WTC11 (cell line): ENCODE data around the gene BCORL1.

ENCODE experiments used
- ATF1 ChIP-seq: sonication (generic); formaldehyde crosslinking; IDR thresholded peaks from 2 replicates; pipeline ENCODE4 v1.8.1; 2023; ENCODE audit warnings: mild to moderate bottlenecking, moderate library complexity, missing genetic modification reagents
- ATF3 ChIP-seq: sonication (generic); formaldehyde crosslinking; conservative IDR thresholded peaks from 2 replicates; pipeline ENCODE4 v1.8.1; 2022; ENCODE audit warnings: mild to moderate bottlenecking, missing genetic modification reagents
- CREB1 ChIP-seq: sonication (generic); formaldehyde crosslinking; IDR thresholded peaks from 2 replicates; pipeline ENCODE4 v1.8.0; 2023; ENCODE audit warnings: mild to moderate bottlenecking, missing genetic modification reagents
- JUN ChIP-seq: sonication (generic); formaldehyde crosslinking; IDR thresholded peaks from 2 replicates; pipeline ENCODE4 v1.8.0; 2023; ENCODE audit warnings: mild to moderate bottlenecking, missing genetic modification reagents
- STAT6 ChIP-seq: sonication (generic); formaldehyde crosslinking; conservative IDR thresholded peaks from 2 replicates; pipeline ENCODE4 v1.8.1; 2023; ENCODE audit warnings: mild to moderate bottlenecking, low read depth, missing genetic modification reagents, moderate library complexity
- ZNF671 ChIP-seq: fragments of 250-450 bp; sonication (Bioruptor Pico); IDR thresholded peaks from 2 replicates; pipeline ENCODE4 v1.8.0; 2021; ENCODE audit warnings: mild to moderate bottlenecking
- TF ChIP-seq, protein P1 (sequence below): sonication (generic); formaldehyde crosslinking; IDR thresholded peaks from 2 replicates; pipeline ENCODE4 v1.8.1; 2022; ENCODE audit warnings: low read depth, mild to moderate bottlenecking, moderate library complexity, missing genetic modification reagents, borderline replicate concordance
- TF ChIP-seq, protein P2 (sequence below): sonication (generic); formaldehyde crosslinking; IDR thresholded peaks from 2 replicates; pipeline ENCODE4 v1.8.0; 2022; ENCODE audit warnings: mild to moderate bottlenecking, missing genetic modification reagents
- TF ChIP-seq, protein P3 (sequence below): fragments of 200-600 bp; IDR thresholded peaks from 2 replicates; pipeline ENCODE4 v1.8.0; 2022; ENCODE audit warnings: antibody characterized with exemption
- TF ChIP-seq, protein P4 (sequence below): sonication (generic); formaldehyde crosslinking; IDR thresholded peaks from 2 replicates; pipeline ENCODE4 v1.8.0; 2022; ENCODE audit warnings: mild to moderate bottlenecking, missing genetic modification reagents

GRCh38 chrX:130051176-130051845 lies 68.9 kb downstream of the BCORL1 start:
- TF ChIP-seq, protein P1, sequence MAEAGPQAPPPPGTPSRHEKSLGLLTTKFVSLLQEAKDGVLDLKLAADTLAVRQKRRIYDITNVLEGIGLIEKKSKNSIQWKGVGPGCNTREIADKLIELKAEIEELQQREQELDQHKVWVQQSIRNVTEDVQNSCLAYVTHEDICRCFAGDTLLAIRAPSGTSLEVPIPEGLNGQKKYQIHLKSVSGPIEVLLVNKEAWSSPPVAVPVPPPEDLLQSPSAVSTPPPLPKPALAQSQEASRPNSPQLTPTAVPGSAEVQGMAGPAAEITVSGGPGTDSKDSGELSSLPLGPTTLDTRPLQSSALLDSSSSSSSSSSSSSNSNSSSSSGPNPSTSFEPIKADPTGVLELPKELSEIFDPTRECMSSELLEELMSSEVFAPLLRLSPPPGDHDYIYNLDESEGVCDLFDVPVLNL (CRISPR knock-in tag) = no peak
- TF ChIP-seq ATF3 (CRISPR knock-in tag) (no peak), ATF1 (CRISPR knock-in tag) (no peak), ZNF671 (CRISPR knock-in tag) (no peak), CREB1 (no peak), STAT6 (no peak), JUN (CRISPR knock-in tag) (no peak)
- TF ChIP-seq, protein P2, sequence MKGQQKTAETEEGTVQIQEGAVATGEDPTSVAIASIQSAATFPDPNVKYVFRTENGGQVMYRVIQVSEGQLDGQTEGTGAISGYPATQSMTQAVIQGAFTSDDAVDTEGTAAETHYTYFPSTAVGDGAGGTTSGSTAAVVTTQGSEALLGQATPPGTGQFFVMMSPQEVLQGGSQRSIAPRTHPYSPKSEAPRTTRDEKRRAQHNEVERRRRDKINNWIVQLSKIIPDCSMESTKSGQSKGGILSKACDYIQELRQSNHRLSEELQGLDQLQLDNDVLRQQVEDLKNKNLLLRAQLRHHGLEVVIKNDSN = no peak
- TF ChIP-seq, protein P3, sequence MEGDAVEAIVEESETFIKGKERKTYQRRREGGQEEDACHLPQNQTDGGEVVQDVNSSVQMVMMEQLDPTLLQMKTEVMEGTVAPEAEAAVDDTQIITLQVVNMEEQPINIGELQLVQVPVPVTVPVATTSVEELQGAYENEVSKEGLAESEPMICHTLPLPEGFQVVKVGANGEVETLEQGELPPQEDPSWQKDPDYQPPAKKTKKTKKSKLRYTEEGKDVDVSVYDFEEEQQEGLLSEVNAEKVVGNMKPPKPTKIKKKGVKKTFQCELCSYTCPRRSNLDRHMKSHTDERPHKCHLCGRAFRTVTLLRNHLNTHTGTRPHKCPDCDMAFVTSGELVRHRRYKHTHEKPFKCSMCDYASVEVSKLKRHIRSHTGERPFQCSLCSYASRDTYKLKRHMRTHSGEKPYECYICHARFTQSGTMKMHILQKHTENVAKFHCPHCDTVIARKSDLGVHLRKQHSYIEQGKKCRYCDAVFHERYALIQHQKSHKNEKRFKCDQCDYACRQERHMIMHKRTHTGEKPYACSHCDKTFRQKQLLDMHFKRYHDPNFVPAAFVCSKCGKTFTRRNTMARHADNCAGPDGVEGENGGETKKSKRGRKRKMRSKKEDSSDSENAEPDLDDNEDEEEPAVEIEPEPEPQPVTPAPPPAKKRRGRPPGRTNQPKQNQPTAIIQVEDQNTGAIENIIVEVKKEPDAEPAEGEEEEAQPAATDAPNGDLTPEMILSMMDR = no peak
- TF ChIP-seq, protein P4, sequence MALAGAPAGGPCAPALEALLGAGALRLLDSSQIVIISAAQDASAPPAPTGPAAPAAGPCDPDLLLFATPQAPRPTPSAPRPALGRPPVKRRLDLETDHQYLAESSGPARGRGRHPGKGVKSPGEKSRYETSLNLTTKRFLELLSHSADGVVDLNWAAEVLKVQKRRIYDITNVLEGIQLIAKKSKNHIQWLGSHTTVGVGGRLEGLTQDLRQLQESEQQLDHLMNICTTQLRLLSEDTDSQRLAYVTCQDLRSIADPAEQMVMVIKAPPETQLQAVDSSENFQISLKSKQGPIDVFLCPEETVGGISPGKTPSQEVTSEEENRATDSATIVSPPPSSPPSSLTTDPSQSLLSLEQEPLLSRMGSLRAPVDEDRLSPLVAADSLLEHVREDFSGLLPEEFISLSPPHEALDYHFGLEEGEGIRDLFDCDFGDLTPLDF = no peak
